Activated CD4-positive, alpha-beta T cell treated with anti-CD3 and anti-CD28 coated beads, Interleukin-10, Interleukin-2, amounts not matched to agents 100 ng/mL and 50 ng/mL, durations not matched to agents 16 hours and 8 hours (primary cell): Measurements from ENCODE around the gene PSMA5.
"Not testable (repeated sequence)": the region's sequence is repeated elsewhere in the genome, so short reads cannot be mapped to it uniquely, and the experiment has no call there.

Experiments used
- DNase-seq: peaks from one replicate; pipeline ENCODE4 v3.0.0-alpha.2; 2020

PSMA5 gene

GRCh38 chr1:109432336-109432735 lies 6.1 kb upstream of the PSMA5 start:
- no peak for DNase-seq

- DNase-seq: no peak
Measured at GRCh38 chr1:109427171-109427467, 871 bp upstream of the PSMA5 start.

DNA sequence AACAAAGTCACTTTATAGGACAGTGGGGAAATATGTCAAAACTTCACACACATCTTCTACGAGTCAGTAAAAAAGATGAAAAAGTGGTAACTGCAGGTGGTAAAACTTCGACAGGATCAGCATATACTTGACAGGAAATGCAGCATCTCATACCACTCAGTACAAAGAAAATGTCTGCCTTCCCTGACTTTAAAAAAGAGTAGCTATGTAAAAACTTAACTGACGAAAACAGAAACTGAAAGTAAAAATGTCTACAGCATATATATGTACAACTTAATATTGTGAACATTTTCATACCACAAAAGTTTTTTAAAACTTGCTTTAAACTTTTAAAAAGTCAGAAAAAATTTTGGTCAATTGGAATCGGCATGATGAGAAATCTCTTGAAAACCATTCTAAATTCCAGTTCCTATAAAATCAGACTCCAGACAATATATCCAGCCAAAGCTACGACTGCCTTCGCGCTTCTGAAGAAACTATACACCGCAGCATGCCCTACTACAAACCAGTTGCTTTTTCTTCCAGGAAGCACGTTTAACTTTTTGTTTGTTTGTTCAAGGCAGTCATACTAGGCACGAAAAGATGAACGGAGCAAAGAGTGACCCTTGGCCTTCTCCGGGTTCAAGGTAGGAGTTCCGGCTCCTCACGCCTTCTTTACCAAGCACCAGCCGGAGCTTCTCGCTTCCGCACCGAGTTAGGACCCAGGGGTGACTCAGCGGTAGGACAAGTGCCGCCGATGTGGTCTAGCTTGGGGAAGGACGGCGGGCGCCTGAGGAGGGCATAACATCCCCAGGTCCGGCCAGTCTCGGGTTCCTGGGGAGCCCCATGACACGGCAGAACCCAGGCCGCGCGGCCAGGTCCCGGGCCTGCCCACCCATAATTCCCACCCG lies 612 bp downstream of the PSMA5 start:
- peak; percentile 74 for DNase-seq

GRCh38 chr1:109423498-109423897 lies 2.8 kb downstream of the PSMA5 start:
- no peak for DNase-seq

GRCh38 chr1:109412551-109412950 lies 13.7 kb downstream of the PSMA5 start:
- no peak for DNase-seq

- DNase-seq: peak; percentile 41
Measured at GRCh38 chr1:109404838-109405237, 21.4 kb downstream of the PSMA5 start.

DNA sequence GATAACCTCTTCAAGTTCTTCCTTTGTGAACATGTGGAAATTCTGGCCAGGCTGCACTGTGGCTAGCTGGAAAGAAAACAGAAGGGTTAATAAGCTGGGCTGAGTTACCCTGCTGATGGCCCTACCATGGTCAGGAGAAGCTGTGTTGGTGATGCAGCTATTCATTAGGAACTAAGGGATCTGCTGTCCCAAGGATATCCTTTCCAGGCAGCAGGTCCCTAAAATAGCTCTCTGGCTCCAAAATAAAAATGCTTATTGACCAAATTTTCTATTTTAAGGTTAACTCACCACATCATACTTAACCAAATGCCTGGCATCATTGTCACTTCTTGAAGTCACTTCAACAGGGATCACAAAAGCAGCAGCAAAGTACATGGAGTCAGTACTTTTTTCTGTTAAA lies 24.2 kb downstream of the PSMA5 start:
- no peak for DNase-seq

DNA sequence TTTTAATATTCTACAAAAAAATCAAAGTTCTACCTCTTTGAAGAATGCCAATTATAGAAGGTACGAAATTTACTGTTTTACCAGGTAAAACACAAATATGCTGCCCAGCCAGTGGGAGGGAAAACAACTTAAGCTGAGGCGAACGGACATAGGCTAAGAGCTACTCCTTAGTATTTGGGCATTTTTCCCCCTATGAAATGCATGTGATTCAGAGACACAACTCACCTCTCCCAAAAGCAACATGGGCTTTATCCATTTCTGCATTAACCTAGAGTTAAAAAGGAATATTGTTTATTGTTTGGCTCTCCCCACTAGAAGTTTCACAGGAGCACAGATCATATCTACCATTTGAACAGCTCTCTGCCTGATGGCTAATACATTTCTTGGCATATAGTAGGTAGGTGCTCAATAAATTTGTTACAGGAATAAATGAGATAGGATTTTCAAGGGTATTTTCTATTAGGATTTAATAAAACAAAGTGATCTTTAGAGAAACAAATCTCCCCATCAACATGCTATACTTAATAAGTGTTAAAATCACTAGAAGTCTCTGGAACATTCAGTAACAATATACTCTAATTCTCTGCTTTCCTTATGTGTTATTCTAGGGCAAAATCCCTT lies 26.1 kb downstream of the PSMA5 start:
- no peak for DNase-seq

DNA sequence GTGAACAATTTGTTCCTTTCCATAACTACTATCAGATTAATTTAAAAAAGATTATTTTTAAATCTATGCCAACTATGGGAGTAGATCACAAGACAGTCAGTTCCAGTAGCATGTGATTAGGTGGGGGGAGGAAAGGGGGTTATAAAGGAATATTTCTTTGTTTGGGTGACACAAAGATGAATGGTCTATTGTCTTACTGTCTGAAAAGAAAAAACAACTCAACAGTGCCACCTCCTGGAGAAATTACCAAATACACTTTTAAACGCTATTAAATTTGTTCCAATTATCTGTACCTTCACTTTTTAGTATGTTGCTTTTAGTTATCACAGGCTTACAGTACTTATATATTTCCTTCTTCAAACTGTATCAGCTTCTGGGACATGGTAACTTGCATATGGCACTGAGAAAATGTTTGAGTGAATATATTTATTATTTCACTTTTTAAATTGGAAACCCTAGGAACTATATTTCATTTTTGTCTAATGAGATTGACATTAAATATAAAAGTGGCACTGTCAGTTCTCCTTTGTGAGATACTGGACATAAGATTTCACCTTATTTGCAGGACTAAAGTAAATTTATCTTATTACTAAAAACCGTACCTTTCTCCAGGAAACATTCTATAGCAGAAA lies 26.8 kb downstream of the PSMA5 start:
- peak; percentile 67 for DNase-seq

DNA sequence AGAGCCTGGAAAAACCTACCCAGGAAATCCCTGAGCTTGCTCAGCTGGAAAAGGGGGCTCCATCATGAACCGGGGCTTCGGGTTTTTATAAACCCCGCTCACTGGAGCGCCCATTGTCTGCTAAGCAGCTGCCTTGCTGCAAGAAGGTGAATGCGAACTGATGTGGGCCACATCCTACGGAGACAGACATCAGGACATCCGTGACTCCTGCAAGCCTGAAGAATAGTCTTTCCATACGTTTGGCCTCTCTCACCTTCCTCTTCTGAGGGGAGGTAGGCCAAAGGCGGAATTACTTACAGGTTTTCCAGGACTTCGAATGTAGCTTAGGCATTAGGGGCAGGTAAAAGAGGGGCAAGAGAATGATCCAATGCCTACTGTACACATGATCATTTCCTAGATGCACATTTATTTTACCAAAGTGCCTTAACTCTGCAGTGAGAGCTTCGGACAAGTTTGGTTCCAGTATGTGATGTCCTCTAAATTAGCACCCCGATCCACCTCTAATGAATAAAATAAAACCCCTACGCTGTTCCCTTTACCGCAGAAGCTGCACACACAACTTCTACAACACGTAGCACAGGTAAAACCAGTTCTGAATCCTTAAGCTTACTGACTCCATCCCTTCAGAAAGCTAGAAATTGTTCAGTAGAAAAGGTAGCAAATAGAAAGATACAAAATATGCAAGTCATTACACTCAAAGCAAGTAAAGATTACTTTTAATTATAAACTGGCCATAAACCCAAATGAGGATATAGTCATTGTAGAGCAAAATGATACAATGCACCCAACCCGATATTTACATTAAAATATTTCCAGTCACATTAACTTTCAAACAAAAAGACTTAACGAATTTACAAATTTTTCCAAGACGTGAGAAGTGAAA lies 27.7 kb downstream of the PSMA5 start:
- no peak for DNase-seq

DNA sequence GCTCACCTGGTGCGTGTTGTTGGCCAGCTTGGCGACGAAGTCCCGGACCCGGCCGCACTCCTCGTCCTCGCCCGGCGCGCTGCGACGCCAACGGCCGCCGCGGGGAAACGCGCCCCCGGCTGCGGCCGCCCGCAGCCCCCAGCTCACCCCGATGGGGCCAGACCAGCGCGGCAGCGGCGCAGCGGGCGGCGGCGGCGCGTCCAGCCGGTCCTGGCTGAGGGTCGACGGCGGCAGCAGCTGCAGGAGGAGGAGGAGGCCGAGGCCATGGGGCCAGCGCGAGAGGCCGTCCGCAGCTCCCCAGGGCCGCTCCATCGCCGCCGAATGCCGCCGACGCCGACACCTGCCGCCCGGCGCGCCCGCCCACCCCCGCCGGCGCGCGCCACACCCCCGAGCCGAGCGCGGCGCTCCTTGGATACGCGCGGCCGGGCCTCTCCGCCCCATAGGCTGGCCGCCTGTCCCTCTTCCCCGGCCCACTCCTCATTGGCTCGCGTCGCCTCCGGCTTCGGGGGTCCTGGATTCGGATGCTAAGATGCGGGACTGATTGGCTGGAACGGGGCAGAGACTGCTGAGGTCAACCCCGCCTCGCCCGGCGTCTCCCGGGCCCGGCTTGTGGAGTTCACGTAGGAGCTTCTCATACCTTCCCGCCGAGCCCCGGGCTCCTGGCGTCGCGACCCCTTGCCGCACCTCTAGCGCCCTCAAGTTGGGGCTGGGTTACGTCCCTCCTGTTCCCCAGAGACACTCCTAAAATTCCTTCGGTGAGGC lies 28.5 kb downstream of the PSMA5 start, which contains the start of gene SORT1:
SORT1 (minus strand) TSS at position 338 of the 762 bp plus-strand sequence; CDS start at position 312, 26 bp downstream.
- peak; percentile 70 for DNase-seq

- no peak for DNase-seq
Measured at GRCh38 chr1:109396871-109397580, 29.2 kb downstream of the PSMA5 start.

GRCh38 chr1:109396513-109396839 lies 29.8 kb downstream of the PSMA5 start:
- DNase-seq: no peak

DNA sequence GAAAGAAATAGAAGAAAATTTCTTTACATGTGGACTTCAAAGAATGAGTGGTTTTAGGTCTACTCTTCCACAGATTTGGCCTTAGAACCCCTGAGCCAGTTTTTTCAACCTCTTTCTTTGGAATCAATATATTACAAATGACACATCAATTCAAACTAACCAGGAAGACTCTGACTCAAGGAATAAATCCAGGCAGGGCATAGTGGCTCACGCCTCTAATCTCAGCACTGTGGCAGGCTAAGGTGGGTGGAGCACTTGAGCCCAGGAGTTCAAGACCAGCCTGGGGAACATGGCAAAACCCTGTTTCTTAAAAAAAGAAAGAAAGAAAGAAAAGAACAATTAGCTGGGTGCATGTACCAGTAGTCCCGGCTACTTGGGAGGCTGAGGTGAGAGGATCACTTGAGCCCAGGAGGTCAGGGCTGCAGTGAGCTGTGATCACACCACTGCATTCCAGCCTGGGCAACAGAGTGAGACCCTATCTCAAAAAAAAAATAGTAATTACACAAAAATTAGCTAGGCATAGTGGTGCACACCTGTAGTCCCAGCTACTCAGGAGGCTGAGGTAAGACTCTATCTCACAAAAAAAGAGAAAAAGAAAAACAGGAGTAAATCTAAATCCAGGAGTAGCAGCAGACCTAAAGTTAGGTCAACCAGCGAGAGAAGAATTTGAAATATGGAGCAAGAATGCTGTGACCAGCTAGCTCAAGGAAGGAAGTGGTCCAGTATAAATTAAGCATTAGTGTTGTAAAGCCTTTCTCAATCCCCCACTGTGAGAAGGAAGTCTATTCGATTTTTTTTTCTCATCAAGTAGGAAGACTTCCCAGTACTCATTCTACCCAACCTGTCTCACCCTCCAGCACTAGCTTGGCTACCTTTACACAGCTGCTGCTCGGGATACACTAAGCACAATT lies 30.4 kb downstream of the PSMA5 start:
- DNase-seq: no peak

- DNase-seq: not testable (repeated sequence)
Measured at GRCh38 chr1:109395282-109395599, 31.0 kb downstream of the PSMA5 start.

DNA sequence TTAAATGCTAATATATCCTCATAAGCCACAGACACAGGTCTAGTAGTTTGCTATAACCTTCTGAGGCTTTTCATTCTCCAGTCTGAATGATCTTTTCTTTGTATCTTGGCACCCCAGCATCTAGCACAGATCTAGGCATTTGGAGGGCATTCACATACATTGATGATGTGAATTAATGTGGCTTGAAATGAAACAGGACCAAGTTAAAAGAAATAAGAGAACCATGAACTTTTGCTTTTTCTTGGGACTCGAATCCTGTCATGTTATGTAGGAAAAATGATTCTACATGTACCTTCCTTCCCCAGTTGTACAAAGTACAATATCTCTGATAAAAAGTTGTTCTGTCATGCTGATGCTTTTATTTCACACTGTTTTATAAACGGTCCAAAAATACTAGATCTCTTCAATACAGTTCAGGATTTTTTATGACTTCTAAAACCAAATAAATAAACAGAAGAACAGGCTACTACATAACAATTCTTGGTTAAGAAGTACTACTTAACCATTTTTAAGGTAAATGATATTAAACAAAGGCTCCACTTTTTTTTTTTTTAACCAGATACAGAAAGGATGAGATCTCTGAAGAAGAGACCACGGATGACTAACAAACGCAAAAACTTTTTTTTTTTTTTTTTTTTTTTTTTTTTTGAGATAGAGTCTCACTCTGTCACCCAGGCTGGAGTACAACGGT lies 31.5 kb downstream of the PSMA5 start:
- no peak for DNase-seq

DNA sequence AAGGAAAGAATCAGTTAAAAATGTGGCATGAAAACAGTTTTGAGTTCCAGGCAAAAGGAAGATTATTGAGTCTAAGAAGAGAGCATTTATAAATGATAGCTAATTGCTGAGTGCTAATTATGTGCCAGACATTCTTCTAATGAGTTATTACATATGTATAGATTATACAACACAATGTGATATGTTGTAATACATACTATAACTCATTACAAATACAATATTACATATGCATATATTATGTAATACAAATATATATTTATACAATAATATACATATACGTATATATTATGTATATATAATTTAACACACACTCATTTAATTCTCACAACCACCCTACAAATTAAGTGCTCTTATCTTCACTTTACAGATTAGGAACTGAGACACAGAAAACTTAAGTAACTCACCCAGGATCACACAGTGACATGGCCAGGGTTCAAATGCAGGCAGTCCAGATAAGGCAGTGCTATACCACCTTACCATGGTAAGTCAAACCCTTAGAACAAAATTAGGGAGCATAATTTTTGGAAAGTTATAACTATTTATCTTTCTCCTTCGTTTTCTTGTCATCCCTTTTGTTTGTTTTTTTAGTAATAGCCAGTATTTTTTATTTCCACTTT lies 32.5 kb downstream of the PSMA5 start:
- DNase-seq: no peak

- no peak for DNase-seq
Measured at GRCh38 chr1:109392788-109393616, 33.2 kb downstream of the PSMA5 start.
